Kidney (tissue), 22 donors: ENCODE data around the gene TMA7. TPM values are rescaled to one million over a fixed set of nuclear protein-coding genes. Genes with fewer than 3 reads are reported as not detected.

Experiments
- DNase-seq, 5 donors: peaks; one replicate each; pipeline ENCODE4 v3.0.0-alpha.2; 2013 to 2020
- FAIRE-seq: peaks from 2 replicates; lab custom pipeline; 2012; peaks lifted over from hg19 to GRCh38; lab: Jason Lieb, UNC
- H3K27ac ChIP-seq, 2 donors: one replicate each; pipeline ENCODE4 v1.7.0; 2013; ENCODE audit warnings: low read depth in 2 of 2, low read length in 2 of 2, inconsistent platforms in 1 of 2
- H3K27me3 ChIP-seq: one replicate; pipeline ENCODE4 v1.7.1; 2013; ENCODE audit warnings: low read length, inconsistent platforms; ENCODE audit not compliant: control insufficient read depth, insufficient read depth
- H3K36me3 ChIP-seq, 3 donors: one replicate each; pipeline versions ENCODE4 v1.7.0 to v1.7.1; 2013; ENCODE audit warnings: low read length in 3 of 3, control low read depth in 1 of 3, inconsistent platforms in 1 of 3; ENCODE audit not compliant: insufficient read depth in 3 of 3, control insufficient read depth in 2 of 3
- H3K4me1 ChIP-seq, 3 donors: one replicate each; pipeline versions ENCODE4 v1.7.0 to v1.7.1; 2013; ENCODE audit warnings: low read length in 3 of 3, inconsistent platforms in 1 of 3, low read depth in 1 of 3; ENCODE audit not compliant: control insufficient read depth in 2 of 3, insufficient read depth in 2 of 3
- H3K4me3 ChIP-seq, 3 donors: one replicate each; pipeline versions ENCODE4 v1.7.0 to v1.8.1; 2013; ENCODE audit warnings: low read length in 3 of 3, control low read depth in 1 of 3, inconsistent platforms in 1 of 3
- H3K9ac ChIP-seq, 3 donors: one replicate each; pipeline versions ENCODE4 v1.7.0 to v1.7.1; 2013; ENCODE audit warnings: low read length in 3 of 3, control low read depth in 1 of 3, inconsistent platforms in 1 of 3
- H3K9me3 ChIP-seq, 3 donors: one replicate each; pipeline versions ENCODE4 v1.7.0 to v1.7.1; 2013; ENCODE audit warnings: low read length in 3 of 3, control low read depth in 1 of 3, inconsistent platforms in 1 of 3; ENCODE audit not compliant: control insufficient read depth in 2 of 3, insufficient read depth in 1 of 3
- intact Hi-C: fragments of 100-400 bp; cut with DNase I; formaldehyde crosslinking; loops from one replicate; pipeline ENCODE4 v1.11.1; 2022
- long read RNA-seq, 10 donors: library from polyadenylated mRNA in 1 of 10; unstranded in 1 of 10; transcript quantifications; one replicate each; pipeline ENCODE4 v2.0.0 and lab custom pipeline, GENCODE V29; 2021 to 2026
- polyA plus RNA-seq: library from polyadenylated mRNA; stranded (reverse); fragments of 350-450 nt; fragmentation: Illumina TruSeq; extraction: RNeasy Lipid Tissue Mini Kit (QIAGEN cat#74804); gene quantifications from one replicate; pipeline ENCODE4 v1.2.3, GENCODE V29; 2014; ENCODE audit warnings: low read depth, low replicate concordance; ENCODE audit not compliant: insufficient read depth
- total RNA-seq: library from RNA; stranded (reverse); fragmentation: NEBNext Ultra II Directional; extraction: Animal tissue kit (Norgen Biotek cat#: 25700); gene quantifications from one replicate; pipeline ENCODE4 v1.2.1, GENCODE V29; 2021
- TF ChIP-seq, protein P1 (sequence below): IDR thresholded peaks from 3 replicates; pipeline ENCODE4 v1.5.1; 2012; ENCODE audit warnings: mild to moderate bottlenecking, moderate library complexity, borderline replicate concordance; ENCODE audit not compliant: insufficient read depth; ENCODE audit errors: extremely low read depth
- donor health status: control.
- donor health status: control.
- donor health status: control.
- donor health status: control.
- donor health status: control.
- donor health status: DM: yes; HTN: yes; CAD: no.
- donor health status: Normal renal cell carcinoma (clear cell type).

Gene TMA7
- total RNA-seq (195 TPM), polyA plus RNA-seq (631 TPM)
- long read RNA-seq, donor 1, transcript TMA7-202 (3 exons, 619 nt) = minor isoform, 83 of 417 reads
- long read RNA-seq, donor 1, transcript TMA7-201 (4 exons, 561 nt) = major isoform, 303 of 417 reads
- long read RNA-seq, donor 1, partial matches to known transcripts = 7 of 417 reads
- long read RNA-seq, donor 1, other reads (novel, unspliced or antisense) = 24 of 417 reads
- long read RNA-seq, donor 2, transcript TMA7-202 (3 exons, 619 nt) = minor isoform, 51 of 363 reads
- long read RNA-seq, donor 2, transcript TMA7-201 (4 exons, 561 nt) = major isoform, 271 of 363 reads
- long read RNA-seq, donor 2, partial matches to known transcripts = 14 of 363 reads
- long read RNA-seq, donor 2, other reads (novel, unspliced or antisense) = 27 of 363 reads
- long read RNA-seq, donor 3, transcript TMA7-202 (3 exons, 619 nt) = minor isoform, 97 of 526 reads
- long read RNA-seq, donor 3, transcript TMA7-201 (4 exons, 561 nt) = major isoform, 362 of 526 reads
- long read RNA-seq, donor 3, partial matches to known transcripts = 37 of 526 reads
- long read RNA-seq, donor 3, other reads (novel, unspliced or antisense) = 30 of 526 reads
- long read RNA-seq, donor 4, transcript TMA7-201 (4 exons, 561 nt) = major isoform, 240 of 312 reads
- long read RNA-seq, donor 4, transcript TMA7-202 (3 exons, 619 nt) = minor isoform, 46 of 312 reads
- long read RNA-seq, donor 4, partial matches to known transcripts = 5 of 312 reads
- long read RNA-seq, donor 4, other reads (novel, unspliced or antisense) = 21 of 312 reads
- long read RNA-seq, donor 5, transcript TMA7-201 (4 exons, 561 nt) = major isoform, 17 of 21 reads
- long read RNA-seq, donor 5, partial matches to known transcripts = 0 of 21 reads
- long read RNA-seq, donor 5, other reads (novel, unspliced or antisense) = 0 of 21 reads
- long read RNA-seq, donor 6, transcript TMA7-201 (4 exons, 561 nt) = major isoform, 808 of 1,156 reads
- long read RNA-seq, donor 6, transcript TMA7-202 (3 exons, 619 nt) = minor isoform, 185 of 1,156 reads
- long read RNA-seq, donor 6, partial matches to known transcripts = 85 of 1,156 reads
- long read RNA-seq, donor 6, other reads (novel, unspliced or antisense) = 77 of 1,156 reads
- long read RNA-seq, donor 7, transcript TMA7-201 (4 exons, 561 nt) = major isoform, 197 of 235 reads
- long read RNA-seq, donor 7, transcript TMA7-202 (3 exons, 619 nt) = minor isoform, 18 of 235 reads
- long read RNA-seq, donor 7, partial matches to known transcripts = 8 of 235 reads
- long read RNA-seq, donor 7, other reads (novel, unspliced or antisense) = 11 of 235 reads
- long read RNA-seq, donor 8, transcript TMA7-201 (4 exons, 561 nt) = major isoform, 346 of 490 reads
- long read RNA-seq, donor 8, transcript TMA7-202 (3 exons, 619 nt) = minor isoform, 83 of 490 reads
- long read RNA-seq, donor 8, partial matches to known transcripts = 23 of 490 reads
- long read RNA-seq, donor 8, other reads (novel, unspliced or antisense) = 38 of 490 reads
- long read RNA-seq, donor 9, transcript TMA7-202 (3 exons, 619 nt) = minor isoform, 44 of 252 reads
- long read RNA-seq, donor 9, transcript TMA7-201 (4 exons, 561 nt) = major isoform, 201 of 252 reads
- long read RNA-seq, donor 9, partial matches to known transcripts = 0 of 252 reads
- long read RNA-seq, donor 9, other reads (novel, unspliced or antisense) = 7 of 252 reads
- long read RNA-seq, donor 10, transcript TMA7-201 (4 exons, 561 nt) = major isoform, 255 of 344 reads
- long read RNA-seq, donor 10, transcript TMA7-202 (3 exons, 619 nt) = minor isoform, 65 of 344 reads
- long read RNA-seq, donor 10, partial matches to known transcripts = 6 of 344 reads
- long read RNA-seq, donor 10, other reads (novel, unspliced or antisense) = 17 of 344 reads

DNA sequence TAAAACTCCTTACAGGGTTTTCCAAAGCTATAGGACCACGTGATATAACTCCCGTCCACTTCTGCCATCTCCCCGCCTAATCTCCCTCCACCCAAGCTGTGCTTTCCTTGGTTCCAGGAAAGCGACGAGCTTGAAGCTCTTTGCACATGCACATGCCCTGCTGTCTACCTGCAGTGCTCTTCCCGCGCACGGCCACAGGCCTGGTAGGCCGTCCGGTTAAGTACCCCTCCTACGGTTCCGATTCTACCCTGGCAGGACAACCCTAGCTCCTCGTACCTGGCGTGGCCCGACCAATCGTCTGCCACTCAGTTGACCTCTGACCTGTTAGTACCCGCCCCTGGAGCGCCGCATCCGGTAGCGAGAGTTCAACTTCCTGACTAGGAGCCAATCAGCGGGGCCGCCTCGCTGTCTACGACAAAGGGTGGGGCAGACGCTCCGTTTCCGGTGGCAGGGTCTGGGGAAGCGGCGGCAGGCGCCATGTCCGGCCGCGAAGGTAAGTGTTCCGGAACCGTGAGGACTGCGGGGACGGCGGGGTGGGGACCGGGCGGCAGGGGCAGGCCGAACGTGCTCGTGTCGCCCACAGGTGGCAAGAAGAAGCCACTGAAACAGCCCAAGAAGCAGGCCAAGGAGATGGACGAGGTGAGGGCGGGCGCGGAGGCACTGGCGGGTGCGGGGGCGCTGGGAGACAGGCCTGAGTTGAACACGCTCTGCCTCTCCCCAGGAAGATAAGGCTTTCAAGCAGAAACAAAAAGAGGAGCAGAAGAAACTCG is at the start of gene TMA7, which contains the start of gene CCDC51:
Gene TMA7, plus strand, starts transcription at position 438 of the 770 bp plus-strand sequence. Its CDS starts 40 bp downstream, at position 478.
Gene CCDC51, minus strand, starts transcription at position 300 of the 770 bp plus-strand sequence. CDS start 4,991 bp downstream, outside the sequence.
- intact Hi-C loops = loop anchor here (5.0 to 10.0 kb wide), 2 partner anchors 38 to 165 kb away; no protein-coding TSS in a partner anchor
- FAIRE-seq (peak; percentile 98), DNase-seq (peak; percentile 98 to 99 (median 99))
- no peaks in the 10 kb centered on the region for H3K27me3 ChIP-seq
- peaks cover 0 to 15% (median 8%) of the 10 kb centered on the region in 3 donors for H3K4me1 ChIP-seq
- H3K4me3 ChIP-seq = peak within 1 kb of the TSS; percentile 94 to 100 (median 97)
- H3K27ac ChIP-seq = peak within 1 kb of the TSS; percentile 90 to 97
- no peaks in the 10 kb centered on the region for H3K9me3 ChIP-seq
- TF ChIP-seq, protein P1, sequence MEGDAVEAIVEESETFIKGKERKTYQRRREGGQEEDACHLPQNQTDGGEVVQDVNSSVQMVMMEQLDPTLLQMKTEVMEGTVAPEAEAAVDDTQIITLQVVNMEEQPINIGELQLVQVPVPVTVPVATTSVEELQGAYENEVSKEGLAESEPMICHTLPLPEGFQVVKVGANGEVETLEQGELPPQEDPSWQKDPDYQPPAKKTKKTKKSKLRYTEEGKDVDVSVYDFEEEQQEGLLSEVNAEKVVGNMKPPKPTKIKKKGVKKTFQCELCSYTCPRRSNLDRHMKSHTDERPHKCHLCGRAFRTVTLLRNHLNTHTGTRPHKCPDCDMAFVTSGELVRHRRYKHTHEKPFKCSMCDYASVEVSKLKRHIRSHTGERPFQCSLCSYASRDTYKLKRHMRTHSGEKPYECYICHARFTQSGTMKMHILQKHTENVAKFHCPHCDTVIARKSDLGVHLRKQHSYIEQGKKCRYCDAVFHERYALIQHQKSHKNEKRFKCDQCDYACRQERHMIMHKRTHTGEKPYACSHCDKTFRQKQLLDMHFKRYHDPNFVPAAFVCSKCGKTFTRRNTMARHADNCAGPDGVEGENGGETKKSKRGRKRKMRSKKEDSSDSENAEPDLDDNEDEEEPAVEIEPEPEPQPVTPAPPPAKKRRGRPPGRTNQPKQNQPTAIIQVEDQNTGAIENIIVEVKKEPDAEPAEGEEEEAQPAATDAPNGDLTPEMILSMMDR = peak; percentile 3
- H3K36me3 ChIP-seq = peaks cover 2 to 12% (median 4%) of the 10 kb centered on the region in 3 donors
- peak within 1 kb of the TSS; percentile 67 to 95 (median 88) for H3K9ac ChIP-seq

DNA sequence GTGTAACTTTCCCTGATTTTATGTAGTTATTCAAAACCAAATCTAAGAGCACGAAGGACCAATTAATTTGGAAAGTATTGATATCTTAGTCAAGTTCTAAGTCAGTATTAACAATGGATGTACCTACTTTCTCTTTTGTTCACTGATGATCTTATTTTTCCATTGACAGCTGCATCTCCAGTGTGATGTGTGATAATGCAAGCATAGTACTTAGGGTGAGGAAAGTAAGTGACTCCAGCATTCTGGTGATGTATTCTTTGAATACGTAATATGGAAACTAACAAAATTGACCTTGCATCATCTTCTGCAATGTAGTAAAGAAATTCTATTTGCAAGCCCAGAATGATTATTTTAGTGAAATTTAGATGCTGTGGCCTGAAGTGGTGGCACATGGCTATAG is 45.7 kb upstream of the TMA7 start:
- no peak overlapping the region for H3K4me3 ChIP-seq

More for the DNA sequence above, 45.7 kb upstream of the TMA7 start:
- Histone ChIP-seq H3K27me3 (no peaks in the 10 kb centered on the region), H3K27ac (no peak overlapping the region), H3K4me1 (peaks cover 0 to 3% (median 3%) of the 10 kb centered on the region in 3 donors), H3K36me3 (no peaks in the 10 kb centered on the region), H3K9ac (no peak overlapping the region), H3K9me3 (no peaks in the 10 kb centered on the region)
- DNase-seq (no peak), FAIRE-seq (no peak)
- TF ChIP-seq, protein P1 = no peak
- intact Hi-C loops = no loop called here
